Spleen (tissue), 11 donors: Measurements from ENCODE around the gene ZNF175. TPM values are rescaled to one million over a fixed set of nuclear protein-coding genes. Genes with fewer than 3 reads are reported as not detected.

Experiments used
- DNase-seq: peaks from one replicate; pipeline ENCODE4 v3.0.0-alpha.2; 2020
- H3K27ac ChIP-seq, 8 donors: fragments of 200-600 bp; sonication (generic) in 7 of 8; 1 replicate in 4 of 8; 2 replicates in 4 of 8; pipeline versions ENCODE4 v1.5.0 to v1.8.0; 2016 to 2021; ENCODE audit warnings: inconsistent platforms in 4 of 8, mild to moderate bottlenecking in 4 of 8, moderate library complexity in 1 of 8
- H3K27me3 ChIP-seq, 7 donors: fragments of 200-600 bp; sonication (generic) in 6 of 7; replicated peaks in 1 of 7; 1 replicate in 4 of 7; 2 replicates in 3 of 7; pipeline versions ENCODE4 v1.5.0 to v1.8.0; 2016 to 2021; ENCODE audit warnings: inconsistent platforms in 3 of 7, mild to moderate bottlenecking in 1 of 7
- H3K36me3 ChIP-seq, 6 donors: fragments of 200-600 bp; sonication (generic) in 5 of 6; 1 replicate in 4 of 6; 2 replicates in 2 of 6; pipeline versions ENCODE4 v1.5.0 to v1.8.0; 2016 to 2021; ENCODE audit warnings: inconsistent platforms in 2 of 6
- H3K4me1 ChIP-seq, 6 donors: fragments of 200-600 bp; sonication (generic) in 5 of 6; 1 replicate in 3 of 6; 2 replicates in 3 of 6; pipeline versions ENCODE4 v1.5.0 to v1.8.0; 2016 to 2021; ENCODE audit warnings: inconsistent platforms in 3 of 6
- H3K4me3 ChIP-seq, 8 donors: fragments of 200-600 bp; sonication (generic) in 7 of 8; 1 replicate in 4 of 8; 2 replicates in 4 of 8; pipeline versions ENCODE4 v1.5.0 to v1.8.0; 2016 to 2021; ENCODE audit warnings: inconsistent platforms in 4 of 8, mild to moderate bottlenecking in 4 of 8, moderate library complexity in 2 of 8
- H3K9me3 ChIP-seq, 8 donors: fragments of 200-600 bp; sonication (generic) in 7 of 8; 1 replicate in 4 of 8; 2 replicates in 4 of 8; pipeline versions ENCODE4 v1.5.0 to v1.8.0; 2016 to 2021; ENCODE audit warnings: inconsistent platforms in 4 of 8
- CTCF ChIP-seq, 11 experiments: fragments of 200-600 bp in 7 of 11; fragments of 450-650 bp in 4 of 11; sonication (generic) in 4 of 11; IDR thresholded peaks in 8 of 11; conservative IDR thresholded peaks in 3 of 11; 1 replicate in 7 of 11; 2 replicates in 4 of 11; pipeline versions ENCODE4 v1.4.0 to v1.8.0; 2016 to 2021; ENCODE audit warnings: antibody characterized with exemption in 11 of 11, inconsistent platforms in 4 of 11, mild to moderate bottlenecking in 1 of 11
- POLR2A ChIP-seq, 3 donors: fragments of 450-650 bp; IDR thresholded peaks; one replicate each; pipeline ENCODE4 v1.5.1; 2017; ENCODE audit warnings: antibody characterized with exemption in 3 of 3, mild to moderate bottlenecking in 1 of 3
- POLR2AphosphoS5 ChIP-seq, 3 donors: sonication (generic); formaldehyde crosslinking; IDR thresholded peaks; one replicate each; pipeline ENCODE4 v1.5.1; 2017; ENCODE audit warnings: antibody characterized with exemption in 3 of 3
- WGBS, 5 donors: extraction: QIAGEN DNeasy Blood & Tissue Kit in 3 of 5; methylation state at CpG; one replicate each; pipeline versions ENCODE4 v1.1.5 to v1.1.7; 2013 to 2018; 5-methylcytosine and 5-hydroxymethylcytosine counted together
- intact Hi-C: fragments of 100-400 bp; cut with DNase I; formaldehyde crosslinking; loops from one replicate; pipeline ENCODE4 v1.15.0; 2023; ENCODE audit warnings: low total_unique reads
- polyA plus RNA-seq, 3 donors: library from polyadenylated mRNA; stranded (reverse); fragments of 200-250 nt; gene quantifications; one replicate each; pipeline ENCODE4 v1.2.1, GENCODE V29; 2013
- total RNA-seq, 7 donors: library from RNA; depleted of rRNA in 3 of 7; stranded (reverse); fragments of >200 nt in 3 of 7; fragmentation: NEBNext Ultra II Directional in 4 of 7; extraction: Animal tissue kit (Norgen Biotek cat#: 25700) in 4 of 7; gene quantifications; one replicate each; pipeline versions ENCODE4 v1.1.0 to v1.2.1, GENCODE V29; 2016 to 2021
- donor health status: healthy with polysubstance abuse.
- donor health status: DM: no; HTN: no; CAD: no; lungs with moderate emphysema.
- donor health status: DM: no; HTN: no; CAD: no.
- donor health status: Bipolar disorder and iron deficiency.
- donor health status: healthy.
- donor health status: DM: no; HTN: no; CAD: no.
- donor health status: DM: yes; HTN: yes; CAD: no.

ZNF175 gene
- total and polyA plus RNA-seq, 10 donors = 1.8 to 24.4 (median 12.3) TPM

GRCh38 chr19:51568456-51568855 lies 2.6 kb upstream of the ZNF175 start:
- Histone ChIP-seq H3K4me3 (no peak overlapping the region), H3K27me3 (peaks cover 0 to 20% (median 0%) of the 10 kb centered on the region in 7 donors), H3K36me3 (peaks cover 0 to 8% (median 4%) of the 10 kb centered on the region in 6 donors), H3K9me3 (no peaks in the 10 kb centered on the region), H3K4me1 (peaks cover 9 to 47% (median 32%) of the 10 kb centered on the region in 6 donors), H3K27ac (no peak overlapping the region)
- WGBS, 5 donors = 82 to 97% (median 89%) methylated on average over 1 of the region's 1 CpG
- DNase-seq = no peak
- intact Hi-C loops = no loop called here
- TF ChIP-seq CTCF (IDR thresholded peaks at IDR 0.05 in 8 of 11, conservative IDR thresholded peaks at IDR 0.05 in 3 of 11) (no peak), POLR2A (IDR thresholded peaks at IDR 0.05) (no peak), POLR2AphosphoS5 (IDR thresholded peaks at IDR 0.05) (no peak)

GRCh38 chr19:51571599-51571998 lies 516 bp downstream of the ZNF175 start:
- H3K36me3 ChIP-seq = peaks cover 0 to 37% (median 16%) of the 10 kb centered on the region in 6 donors
- H3K4me1 ChIP-seq = peaks cover 9 to 47% (median 33%) of the 10 kb centered on the region in 6 donors
- no peaks in the 10 kb centered on the region for H3K9me3 ChIP-seq
- H3K27ac ChIP-seq = peak overlapping the region in 5 of 8 donors; percentile 70 to 85 (median 74)
- H3K4me3 ChIP-seq = peak overlapping the region; percentile 47 to 89 (median 64)
- TF ChIP-seq POLR2A (IDR thresholded peaks at IDR 0.05) = no peak
- H3K27me3 ChIP-seq = no peaks in the 10 kb centered on the region
- DNase-seq = no peak
- intact Hi-C loops = no loop called here
- 7 to 11% (median 8%) methylated on average over 8 of the region's 8 CpGs for WGBS, 5 donors

- Histone ChIP-seq H3K36me3 (peaks cover 0 to 45% (median 19%) of the 10 kb centered on the region in 6 donors), H3K27ac (no peak overlapping the region), H3K9me3 (no peaks in the 10 kb centered on the region), H3K27me3 (no peaks in the 10 kb centered on the region), H3K4me1 (peaks cover 9 to 50% (median 33%) of the 10 kb centered on the region in 6 donors), H3K4me3 (peak overlapping the region in 6 of 8 donors; percentile 55 to 89 (median 64))
- no peak for DNase-seq
- 23 to 45% (median 25%) methylated on average over 3 of the region's 3 CpGs for WGBS, 5 donors
- TF ChIP-seq CTCF (IDR thresholded peaks at IDR 0.05 in 8 of 11, conservative IDR thresholded peaks at IDR 0.05 in 3 of 11) (no peak), POLR2A (IDR thresholded peaks at IDR 0.05) (no peak), POLR2AphosphoS5 (IDR thresholded peaks at IDR 0.05) (no peak)
- intact Hi-C loops = no loop called here
Measured at GRCh38 chr19:51572410-51572809, 1.3 kb downstream of the ZNF175 start.

- intact Hi-C loops = no loop called here
- Histone ChIP-seq H3K4me1 (peaks cover 9 to 50% (median 33%) of the 10 kb centered on the region in 6 donors), H3K4me3 (peak overlapping the region in 1 of 8 donors; percentile 89), H3K27ac (no peak overlapping the region), H3K36me3 (peaks cover 0 to 48% (median 19%) of the 10 kb centered on the region in 6 donors), H3K9me3 (no peaks in the 10 kb centered on the region), H3K27me3 (no peaks in the 10 kb centered on the region)
- 75 to 98% (median 92%) methylated on average over 4 of the region's 4 CpGs for WGBS, 5 donors
- no peak for DNase-seq
- TF ChIP-seq CTCF (IDR thresholded peaks at IDR 0.05 in 8 of 11, conservative IDR thresholded peaks at IDR 0.05 in 3 of 11) (no peak), POLR2AphosphoS5 (IDR thresholded peaks at IDR 0.05) (no peak), POLR2A (IDR thresholded peaks at IDR 0.05) (no peak)
Measured at GRCh38 chr19:51572908-51573307, 1.8 kb downstream of the ZNF175 start.
